IPS DF 4.7 (cell line): Measurements from ENCODE around the gene LARP4.
"Not testable (repeated sequence)": the region's sequence is repeated elsewhere in the genome, so short reads cannot be mapped to it uniquely, and the experiment has no call there.

Experiments
- DNase-seq: peaks from one replicate; pipeline ENCODE4 v3.0.0-alpha.2; 2013; ENCODE audit warnings: low spot score; ENCODE audit errors: extremely low read depth

LARP4 gene

GRCh38 chr12:50482571-50482970 is 81.9 kb downstream of the LARP4 start:
- DNase-seq: no peak

- DNase-seq: no peak
Measured at GRCh38 chr12:50483488-50483887, 82.8 kb downstream of the LARP4 start.

DNA sequence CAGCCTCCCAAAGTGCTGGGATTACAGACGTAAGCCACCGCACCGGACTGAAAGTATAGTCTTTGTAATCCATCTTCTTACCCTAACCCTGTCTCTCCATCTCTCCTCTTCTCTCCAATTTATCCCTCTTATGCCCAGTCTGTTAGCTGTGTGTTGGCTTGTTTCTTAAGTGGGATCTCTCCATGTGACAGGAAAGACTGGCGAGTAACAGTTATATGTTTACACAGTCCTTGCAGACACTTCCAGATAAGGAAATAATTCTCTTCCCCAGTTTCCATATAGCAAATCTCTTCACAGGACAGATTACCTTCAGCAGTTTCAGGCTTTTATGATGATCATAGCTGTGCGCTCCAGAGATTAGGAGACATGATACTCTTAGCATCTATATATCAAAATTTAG is 88.1 kb downstream of the LARP4 start:
- no peak for DNase-seq

GRCh38 chr12:50498119-50498518 is 97.4 kb downstream of the LARP4 start:
- DNase-seq: not testable (repeated sequence)

GRCh38 chr12:50504798-50505674 is 104.4 kb downstream of the LARP4 start, which contains the start of gene DIP2B:
TSS of gene DIP2B (plus strand) at chr12:50504985. CDS start at chr12:50505141, 156 bp downstream.
- peak; percentile 76 for DNase-seq

DNA sequence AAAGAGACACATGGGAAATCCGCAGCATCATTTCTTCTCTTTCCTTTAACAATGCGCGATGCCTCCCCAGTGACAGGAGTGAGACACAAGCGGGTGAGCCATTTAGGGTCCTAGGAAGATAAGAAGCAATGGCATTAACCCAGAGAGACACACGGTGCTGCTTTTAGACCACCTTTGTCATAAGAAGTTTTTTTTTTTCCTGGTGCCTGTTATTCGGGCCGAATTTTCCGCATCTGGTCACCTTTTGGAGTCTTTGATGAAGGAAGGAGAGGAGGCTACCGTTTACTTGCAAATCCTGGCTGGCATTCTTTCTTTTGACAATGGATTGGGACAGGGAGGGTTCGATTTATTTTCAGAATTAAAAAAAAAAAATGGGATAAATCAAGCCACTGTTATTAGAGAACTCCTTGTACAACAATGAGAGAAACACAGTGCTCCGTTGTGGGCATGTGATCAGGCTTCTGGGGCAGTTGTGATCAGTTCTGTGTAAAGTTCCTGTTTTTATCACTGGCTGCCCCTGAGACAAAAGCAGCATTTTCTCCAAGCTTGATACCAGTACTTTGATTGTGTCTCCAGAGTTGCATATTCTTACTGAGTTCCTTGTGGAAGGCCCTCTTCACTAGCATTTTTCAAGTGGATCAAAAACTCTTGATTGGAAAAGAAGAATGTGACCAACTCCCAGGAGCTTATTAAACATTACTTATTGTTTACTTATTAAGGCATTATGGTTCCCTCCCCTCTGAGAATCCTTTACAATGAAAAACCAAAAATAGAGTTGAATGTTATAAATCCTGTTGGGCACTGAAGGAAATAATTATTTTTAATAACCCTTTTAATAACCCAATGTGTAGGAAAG is 105.2 kb downstream of the LARP4 start:
- DNase-seq: no peak

DNA sequence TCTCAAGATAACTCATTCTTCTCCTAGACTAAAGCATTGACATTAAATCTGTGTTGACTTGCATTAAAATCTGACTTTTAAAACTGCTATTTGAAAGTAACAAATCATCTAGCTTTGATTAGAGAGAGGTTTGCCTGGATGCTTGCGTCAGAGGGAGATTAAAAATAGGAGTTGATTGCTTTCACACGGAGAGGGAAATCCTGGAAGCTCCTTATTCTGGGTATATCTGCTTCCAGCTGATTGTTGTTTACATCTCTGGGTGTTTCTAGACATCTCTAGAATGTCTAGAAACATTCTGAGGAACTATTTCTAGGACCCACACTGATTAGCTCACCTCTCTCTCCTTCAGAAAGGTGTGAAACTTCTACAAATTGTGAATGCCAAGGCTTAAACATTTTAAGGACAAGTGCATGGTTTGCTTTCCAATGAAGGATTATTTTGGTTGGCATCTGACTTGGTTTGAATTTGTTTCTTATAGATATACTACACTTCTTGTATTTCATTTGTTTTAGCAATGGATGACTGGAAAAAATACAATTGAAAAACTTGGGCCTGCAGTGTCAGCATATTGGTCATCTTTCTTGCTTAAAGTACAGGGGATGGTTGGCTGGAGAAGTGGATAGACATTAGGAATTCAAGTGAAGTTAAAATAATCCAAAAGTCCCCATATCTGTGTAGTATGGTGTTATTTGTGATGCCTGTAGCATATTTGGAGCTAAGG is 106.2 kb downstream of the LARP4 start:
- DNase-seq: no peak

DNA sequence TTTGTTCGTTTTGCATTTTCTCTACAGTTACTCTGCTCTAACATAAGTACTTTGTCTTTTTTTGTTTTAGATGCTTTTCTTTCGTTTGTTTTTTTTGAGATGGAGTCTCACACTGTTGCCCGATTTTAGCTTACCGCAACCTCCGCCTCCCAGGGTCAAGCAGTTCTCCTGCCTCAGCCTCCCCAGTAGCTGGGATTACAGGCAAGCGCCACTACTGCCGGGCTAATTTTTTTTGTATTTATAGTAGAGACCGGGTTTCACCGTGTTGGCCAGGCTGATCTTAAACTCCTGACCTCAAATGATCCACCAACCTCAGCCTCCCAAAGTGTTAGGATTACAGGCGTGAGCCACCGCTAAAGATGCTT is 106.8 kb downstream of the LARP4 start:
- no peak for DNase-seq

- no peak for DNase-seq
Measured at GRCh38 chr12:50507930-50508329, 107.2 kb downstream of the LARP4 start.

DNA sequence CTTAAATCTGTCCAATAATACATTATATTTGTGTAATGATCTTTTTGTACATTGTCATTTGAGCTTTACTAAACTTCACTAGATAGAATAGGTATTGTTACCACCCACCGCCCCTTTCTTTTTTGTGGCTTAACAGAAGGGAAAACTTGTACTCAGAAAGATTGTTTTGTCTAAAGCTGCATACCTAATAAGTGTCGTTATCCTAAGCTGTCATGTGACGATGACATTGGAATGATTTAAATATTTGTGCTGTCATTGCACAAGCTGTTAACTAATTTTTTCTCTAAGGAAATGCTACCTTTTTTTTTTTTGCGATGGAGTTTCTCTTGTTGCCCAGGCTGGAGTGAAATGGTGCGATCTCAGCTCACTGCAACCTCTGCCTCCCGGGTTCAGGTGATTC is 107.7 kb downstream of the LARP4 start:
- DNase-seq: no peak

DNA sequence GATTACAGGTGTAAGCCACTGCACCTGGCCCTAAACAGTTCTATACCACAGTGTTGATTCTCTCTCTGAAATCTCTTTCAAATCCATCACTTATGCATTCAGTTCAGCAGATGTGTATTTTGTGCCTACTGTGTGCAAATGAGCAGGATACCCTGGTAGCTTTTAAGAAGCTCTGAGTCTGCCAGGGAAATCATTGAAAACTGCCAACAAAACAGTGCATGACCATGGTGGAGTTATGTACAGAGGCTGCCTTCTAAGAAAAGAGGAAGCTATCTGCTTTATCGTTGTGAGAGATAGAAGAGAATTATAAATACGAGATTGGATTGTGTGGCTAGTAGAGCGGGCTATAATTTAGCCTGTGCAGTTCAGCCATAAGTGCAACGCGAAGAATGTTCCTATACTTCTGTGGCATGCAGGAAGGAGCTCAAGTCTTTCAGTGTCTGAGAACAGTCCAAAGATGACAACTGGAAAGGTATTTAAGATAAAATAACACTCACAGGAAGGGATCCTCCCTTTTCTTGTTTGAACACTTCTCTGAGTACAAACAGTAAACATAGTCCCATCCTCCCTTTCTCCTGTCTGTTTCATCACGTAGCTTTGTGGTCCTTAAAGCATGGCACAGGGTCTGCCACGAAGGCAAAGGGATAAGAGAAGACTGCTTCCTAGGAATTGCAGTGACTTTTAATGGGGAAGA is 108.4 kb downstream of the LARP4 start:
- DNase-seq: no peak

- no peak for DNase-seq
Measured at GRCh38 chr12:50514526-50515276, 114.0 kb downstream of the LARP4 start.

DNA sequence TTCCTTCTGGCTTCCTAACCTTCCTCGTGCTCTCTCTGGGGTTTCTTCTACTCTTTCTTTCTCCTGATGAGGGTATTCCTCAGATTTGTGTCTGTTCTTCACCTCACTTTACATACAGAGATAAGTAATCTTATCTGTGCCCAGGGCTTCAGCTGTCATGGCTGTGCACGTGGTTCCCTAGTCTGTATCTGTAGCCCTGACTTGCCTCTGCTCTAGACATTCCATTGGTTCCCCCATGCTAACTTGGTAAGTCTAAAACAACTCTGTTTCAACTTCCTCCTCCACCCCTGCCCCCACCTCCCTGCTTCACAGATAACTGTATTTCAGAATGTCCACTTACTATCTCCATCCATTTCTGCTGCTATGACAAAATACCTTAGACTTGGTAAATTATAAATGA is 114.9 kb downstream of the LARP4 start:
- no peak for DNase-seq

DNA sequence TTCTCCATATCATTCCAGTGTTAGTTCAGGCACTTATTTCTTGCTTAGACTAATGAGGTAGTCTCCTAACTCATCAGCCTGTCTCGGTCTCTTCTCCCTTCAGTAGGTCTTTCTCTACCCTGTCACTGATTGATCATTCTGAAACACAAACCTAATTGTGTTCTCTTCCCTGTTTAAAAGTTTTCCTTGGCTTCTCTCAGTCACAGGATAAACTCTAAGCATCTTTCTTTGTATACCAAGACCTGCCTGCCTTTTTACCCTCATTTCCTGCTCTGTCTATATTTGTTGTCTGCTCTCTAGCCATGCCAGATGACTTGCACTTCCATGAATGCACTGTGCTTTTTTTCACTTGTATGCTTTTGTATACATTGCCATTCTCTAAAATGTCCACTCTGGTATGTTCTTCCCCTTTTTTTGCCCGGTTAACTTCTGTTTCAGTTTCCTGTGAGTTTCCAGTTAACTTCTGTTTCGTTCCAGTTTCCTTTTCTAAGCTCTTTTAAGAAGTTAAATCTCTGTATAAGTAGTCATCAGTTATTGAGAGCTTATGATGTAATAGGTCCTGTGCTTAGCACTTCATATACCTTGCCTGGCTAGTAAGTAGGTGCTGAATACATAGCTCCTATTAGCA is 116.8 kb downstream of the LARP4 start:
- no peak for DNase-seq

DNA sequence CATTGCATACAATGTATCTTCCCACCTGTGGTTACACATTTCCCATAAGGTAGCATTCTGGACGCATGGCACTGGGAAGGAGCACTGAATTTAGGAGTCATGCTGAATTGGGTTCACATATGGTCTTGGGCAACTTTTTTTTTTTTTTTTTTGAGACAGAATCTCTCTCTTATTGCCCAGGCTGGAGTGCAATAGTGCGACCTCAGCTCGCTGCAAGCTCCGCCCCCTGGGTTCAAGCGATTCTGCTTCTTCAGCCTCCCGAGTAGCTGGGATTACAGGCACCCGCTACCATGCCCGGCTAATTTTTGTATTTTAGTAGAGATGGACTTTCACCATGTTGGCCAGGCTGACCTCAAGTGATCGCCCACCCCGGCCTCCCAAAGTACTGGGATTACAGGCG is 117.4 kb downstream of the LARP4 start:
- no peak for DNase-seq

DNA sequence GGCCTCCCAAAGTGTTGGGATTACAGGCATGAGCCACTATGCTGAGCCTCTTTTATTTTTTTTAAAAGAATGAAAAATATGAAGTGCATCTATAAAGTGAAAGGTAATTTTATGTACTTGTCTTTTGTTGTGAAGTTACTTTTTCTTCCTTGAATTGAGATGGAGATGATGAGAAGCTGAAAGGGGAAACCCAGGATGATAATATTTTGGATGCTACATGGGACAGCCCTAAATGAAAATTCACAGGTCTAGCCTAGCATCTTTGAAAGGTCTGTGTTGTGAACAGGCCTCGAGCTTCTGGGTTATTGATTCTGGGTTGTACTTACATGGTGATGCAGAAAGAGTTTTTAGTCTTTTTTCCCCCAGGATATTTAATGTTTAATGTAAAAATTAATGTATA is 118.7 kb downstream of the LARP4 start:
- DNase-seq: no peak

DNA sequence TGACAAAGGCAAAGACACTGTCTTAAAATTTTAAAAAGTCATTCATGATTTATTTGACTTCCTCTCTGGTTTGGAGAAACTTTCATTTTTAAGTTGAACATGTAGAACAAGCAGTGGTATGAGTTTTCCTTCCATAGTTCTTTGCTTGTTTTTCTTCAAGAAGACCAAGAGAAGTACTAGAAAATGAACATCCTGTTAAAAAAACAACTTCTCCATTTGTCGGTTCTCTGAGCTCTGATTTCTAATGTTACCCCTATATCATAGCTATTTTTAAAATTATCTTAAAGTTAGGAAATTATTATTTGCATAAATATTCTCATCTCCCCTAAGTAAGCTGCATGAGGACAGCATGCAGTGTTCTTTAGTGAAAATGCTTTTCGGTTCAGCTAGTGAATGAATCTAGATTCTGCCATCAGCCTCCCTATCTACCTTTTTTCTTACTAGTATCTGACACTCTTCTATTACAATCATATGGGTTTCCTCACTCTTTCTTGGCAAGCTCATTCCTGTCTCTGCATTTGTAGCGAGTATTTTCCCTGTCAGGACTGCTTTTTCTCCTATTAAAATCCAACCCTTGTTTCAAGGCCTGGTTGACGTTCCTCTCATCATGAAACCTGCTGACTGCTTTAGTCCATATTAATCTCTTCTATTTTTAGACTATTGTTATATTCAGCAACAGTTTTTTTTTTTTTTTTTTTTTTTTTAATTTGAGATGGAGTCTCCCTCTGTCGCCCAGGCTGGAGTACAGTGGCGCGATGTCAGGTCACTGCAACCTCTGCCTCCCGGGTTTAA is 119.9 kb downstream of the LARP4 start:
- DNase-seq: no peak

DNA sequence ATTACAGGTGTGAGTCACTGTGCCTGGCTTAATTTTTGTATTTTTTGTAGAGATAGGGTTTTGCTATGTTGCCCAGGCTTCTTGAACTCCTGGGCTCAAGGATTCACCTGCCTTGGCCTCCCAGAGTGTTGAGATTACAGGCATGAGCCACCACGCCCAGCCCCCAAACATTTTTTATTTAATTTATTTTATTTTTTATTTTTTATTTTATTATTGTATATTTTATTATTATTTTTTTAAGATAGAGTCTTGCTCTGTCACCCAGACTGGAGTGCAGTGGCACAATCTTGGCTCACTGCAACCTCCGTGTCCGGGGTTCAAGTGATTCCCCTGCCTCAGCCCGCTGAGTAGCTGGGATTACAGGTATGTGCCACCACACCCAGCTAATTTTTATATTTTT is 121.1 kb downstream of the LARP4 start:
- DNase-seq: not testable (repeated sequence)

DNA sequence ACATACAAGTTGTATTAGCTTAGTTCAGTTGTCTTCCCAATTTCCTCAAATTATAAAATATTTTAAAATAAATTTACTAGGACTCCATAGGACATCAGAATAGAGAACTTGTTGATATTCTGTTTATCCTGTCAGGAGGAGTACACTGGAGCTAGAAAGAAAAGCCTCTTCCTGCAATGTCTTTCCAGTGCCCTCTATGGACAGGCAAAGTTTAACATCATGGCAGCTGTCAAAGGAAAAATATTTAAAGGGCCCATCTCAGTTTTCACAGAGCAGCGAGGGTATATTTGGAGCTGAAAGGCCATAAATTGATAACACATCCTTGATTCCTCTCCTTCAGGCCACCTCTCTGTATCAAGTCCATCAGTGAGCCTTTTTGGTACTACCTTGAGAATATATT is 123.1 kb downstream of the LARP4 start:
- DNase-seq: no peak
